Natural killer cell (primary cell): ENCODE data around the gene CCL25. TPM values are rescaled to one million over a fixed set of nuclear protein-coding genes. Genes with fewer than 3 reads are reported as not detected.

Experiments
- ATAC-seq, 3 donors: fragments of 150-1000 bp in 2 of 3; fragments of 200-7000 bp in 1 of 3; cut with Tn5 transposase; 1 replicate in 1 of 3; 2 replicates in 2 of 3; pipeline ENCODE4 v1.10.0; 2021; ENCODE audit warnings: mild to moderate bottlenecking in 2 of 3, moderate library complexity in 2 of 3
- DNase-seq, 2 donors: peaks; one replicate each; pipeline versions ENCODE4 v3.0.0 to v3.0.0-alpha.2; 2013 to 2021; ENCODE audit warnings: mixed read lengths in 1 of 2
- H3K27ac ChIP-seq: one replicate; pipeline ENCODE4 v1.5.1; 2013; ENCODE audit warnings: mild to moderate bottlenecking, low read length
- H3K27me3 ChIP-seq: one replicate; pipeline ENCODE4 v1.6.1; 2013; ENCODE audit warnings: low read length; ENCODE audit not compliant: control insufficient read depth, insufficient read depth
- H3K36me3 ChIP-seq: one replicate; pipeline ENCODE4 v1.6.1; 2013; ENCODE audit warnings: low read length; ENCODE audit not compliant: control insufficient read depth, insufficient read depth
- H3K4me1 ChIP-seq: one replicate; pipeline ENCODE4 v1.6.1; 2013; ENCODE audit warnings: low read length; ENCODE audit not compliant: control insufficient read depth, insufficient read depth
- H3K4me3 ChIP-seq: one replicate; pipeline ENCODE4 v1.5.1; 2013; ENCODE audit warnings: low read length
- H3K9me3 ChIP-seq: one replicate; pipeline ENCODE4 v1.6.1; 2013; ENCODE audit warnings: low read length; ENCODE audit not compliant: control insufficient read depth, insufficient read depth
- H3K27ac Mint-ChIP-seq, 2 donors: one replicate each; pipeline ENCODE4 v1.8.0; 2022; ENCODE audit warnings: mild to moderate bottlenecking in 2 of 2, mixed read lengths in 2 of 2, moderate library complexity in 1 of 2
- H3K27me3 Mint-ChIP-seq, 2 donors: one replicate each; pipeline ENCODE4 v1.8.0; 2022; ENCODE audit warnings: low read depth in 2 of 2, mixed read lengths in 2 of 2
- H3K36me3 Mint-ChIP-seq: one replicate; pipeline ENCODE4 v1.8.0; 2022; ENCODE audit warnings: mixed read lengths
- H3K4me1 Mint-ChIP-seq, 2 donors: one replicate each; pipeline ENCODE4 v1.8.0; 2022; ENCODE audit warnings: mixed read lengths in 2 of 2
- H3K4me3 Mint-ChIP-seq: one replicate; pipeline ENCODE4 v1.8.0; 2022; ENCODE audit warnings: mild to moderate bottlenecking, moderate library complexity, mixed read lengths
- H3K9me3 Mint-ChIP-seq, 2 donors: one replicate each; pipeline ENCODE4 v1.8.0; 2022; ENCODE audit warnings: mixed read lengths in 2 of 2
- WGBS: methylation state at CpG from one replicate; pipeline ENCODE4 v1.1.7; 2013; ENCODE audit warnings: missing lambda C conversion rate; ENCODE audit not compliant: insufficient coverage; 5-methylcytosine and 5-hydroxymethylcytosine counted together
- intact Hi-C: fragments of 100-400 bp; cut with micrococcal nuclease; formaldehyde crosslinking; loops from one replicate; pipeline ENCODE4 v1.14.2; 2022
- total RNA-seq, 4 donors: library from RNA; stranded (reverse); fragments of 120-200 nt in 1 of 4; gene quantifications; one replicate each; pipeline versions ENCODE4 v1.2.3 to v1.2.4, GENCODE V29; 2013 to 2022
- TF ChIP-seq, protein P1 (sequence below): fragments of 200-600 bp; IDR thresholded peaks from one replicate; pipeline ENCODE4 v1.8.0; 2022; ENCODE audit warnings: antibody characterized with exemption

The CCL25 gene
- total RNA-seq, 3 donors from 2014 or later (not counting 1 experiment from before 2014, with no cell fraction given), result 0.28 TPM; not detected in 2

- intact Hi-C loops, result no loop called here
- Mint-ChIP-seq H3K27ac (peak within 1 kb of the TSS; percentile 74 to 78), H3K27me3 (no peaks in the 10 kb centered on the region), H3K36me3 (no peaks in the 10 kb centered on the region), H3K4me1 (peaks cover 36% of the 10 kb centered on the region in 2 donors), H3K4me3 (peak within 1 kb of the TSS; percentile 85), H3K9me3 (no peaks in the 10 kb centered on the region)
- TF ChIP-seq, protein P1, sequence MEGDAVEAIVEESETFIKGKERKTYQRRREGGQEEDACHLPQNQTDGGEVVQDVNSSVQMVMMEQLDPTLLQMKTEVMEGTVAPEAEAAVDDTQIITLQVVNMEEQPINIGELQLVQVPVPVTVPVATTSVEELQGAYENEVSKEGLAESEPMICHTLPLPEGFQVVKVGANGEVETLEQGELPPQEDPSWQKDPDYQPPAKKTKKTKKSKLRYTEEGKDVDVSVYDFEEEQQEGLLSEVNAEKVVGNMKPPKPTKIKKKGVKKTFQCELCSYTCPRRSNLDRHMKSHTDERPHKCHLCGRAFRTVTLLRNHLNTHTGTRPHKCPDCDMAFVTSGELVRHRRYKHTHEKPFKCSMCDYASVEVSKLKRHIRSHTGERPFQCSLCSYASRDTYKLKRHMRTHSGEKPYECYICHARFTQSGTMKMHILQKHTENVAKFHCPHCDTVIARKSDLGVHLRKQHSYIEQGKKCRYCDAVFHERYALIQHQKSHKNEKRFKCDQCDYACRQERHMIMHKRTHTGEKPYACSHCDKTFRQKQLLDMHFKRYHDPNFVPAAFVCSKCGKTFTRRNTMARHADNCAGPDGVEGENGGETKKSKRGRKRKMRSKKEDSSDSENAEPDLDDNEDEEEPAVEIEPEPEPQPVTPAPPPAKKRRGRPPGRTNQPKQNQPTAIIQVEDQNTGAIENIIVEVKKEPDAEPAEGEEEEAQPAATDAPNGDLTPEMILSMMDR, result no peak
- Histone ChIP-seq H3K36me3 (no peaks in the 10 kb centered on the region), H3K4me1 (peaks cover 39% of the 10 kb centered on the region), H3K9me3 (no peaks in the 10 kb centered on the region), H3K27ac (peak within 1 kb of the TSS; percentile 90), H3K27me3 (no peaks in the 10 kb centered on the region), H3K4me3 (peak within 1 kb of the TSS; percentile 95)
- DNase-seq (peak; percentile 92 to 95), ATAC-seq (peak; percentile 91 to 97 (median 94))
- under 1% methylated on average over 98 of the region's 98 CpGs for WGBS
Measured at GRCh38 chr19:8005534-8006256, 46.9 kb upstream of the CCL25 start, which contains the start of gene ELAVL1. Gene ELAVL1, minus strand, starts transcription at chr19:8005641. Its CDS starts 13,826 bp downstream, at chr19:7991815.

- no peak overlapping the region for H3K27ac ChIP-seq
- Mint-ChIP-seq H3K27ac (no peak overlapping the region), H3K36me3 (no peaks in the 10 kb centered on the region), H3K9me3 (no peaks in the 10 kb centered on the region), H3K4me1 (peaks cover 9 to 10% of the 10 kb centered on the region in 2 donors), H3K4me3 (no peak overlapping the region), H3K27me3 (no peaks in the 10 kb centered on the region)
- DNase-seq, result peak; percentile 37 to 69
- no peaks in the 10 kb centered on the region for H3K27me3 ChIP-seq
- no peak overlapping the region for H3K4me3 ChIP-seq
- H3K9me3 ChIP-seq, result no peaks in the 10 kb centered on the region
- intact Hi-C loops, result no loop called here
- TF ChIP-seq, protein P1, result peak; percentile 42
- no peaks in the 10 kb centered on the region for H3K36me3 ChIP-seq
- H3K4me1 ChIP-seq, result peaks cover 5% of the 10 kb centered on the region
- ATAC-seq, result peak; percentile 83 to 100 (median 99)
- 70% methylated on average over 14 of the region's 14 CpGs for WGBS
Measured at GRCh38 chr19:8017808-8018207, 34.8 kb upstream of the CCL25 start.

GRCh38 chr19:8020681-8021080, 31.9 kb upstream of the CCL25 start:
- H3K36me3 ChIP-seq, result no peaks in the 10 kb centered on the region
- Mint-ChIP-seq H3K36me3 (no peaks in the 10 kb centered on the region), H3K4me1 (peaks cover 9 to 10% of the 10 kb centered on the region in 2 donors), H3K9me3 (no peaks in the 10 kb centered on the region), H3K27me3 (no peaks in the 10 kb centered on the region), H3K27ac (no peak overlapping the region), H3K4me3 (no peak overlapping the region)
- 90% methylated on average over 8 of the region's 9 CpGs for WGBS
- H3K9me3 ChIP-seq, result no peaks in the 10 kb centered on the region
- ATAC-seq (no peak), DNase-seq (no peak)
- no peaks in the 10 kb centered on the region for H3K27me3 ChIP-seq
- intact Hi-C loops, result no loop called here
- H3K4me3 ChIP-seq, result no peak overlapping the region
- H3K4me1 ChIP-seq, result peaks cover 5% of the 10 kb centered on the region
- no peak overlapping the region for H3K27ac ChIP-seq
- TF ChIP-seq, protein P1, result no peak
